ENCODE measurements around the gene SSBP3. TPM values are rescaled to one million over a fixed set of nuclear protein-coding genes. Genes with fewer than 3 reads are reported as not detected.

The SSBP3 gene
- total and polyA plus RNA-seq, 5 donors = 25.4 to 55.8 (median 32.5) TPM

DNA sequence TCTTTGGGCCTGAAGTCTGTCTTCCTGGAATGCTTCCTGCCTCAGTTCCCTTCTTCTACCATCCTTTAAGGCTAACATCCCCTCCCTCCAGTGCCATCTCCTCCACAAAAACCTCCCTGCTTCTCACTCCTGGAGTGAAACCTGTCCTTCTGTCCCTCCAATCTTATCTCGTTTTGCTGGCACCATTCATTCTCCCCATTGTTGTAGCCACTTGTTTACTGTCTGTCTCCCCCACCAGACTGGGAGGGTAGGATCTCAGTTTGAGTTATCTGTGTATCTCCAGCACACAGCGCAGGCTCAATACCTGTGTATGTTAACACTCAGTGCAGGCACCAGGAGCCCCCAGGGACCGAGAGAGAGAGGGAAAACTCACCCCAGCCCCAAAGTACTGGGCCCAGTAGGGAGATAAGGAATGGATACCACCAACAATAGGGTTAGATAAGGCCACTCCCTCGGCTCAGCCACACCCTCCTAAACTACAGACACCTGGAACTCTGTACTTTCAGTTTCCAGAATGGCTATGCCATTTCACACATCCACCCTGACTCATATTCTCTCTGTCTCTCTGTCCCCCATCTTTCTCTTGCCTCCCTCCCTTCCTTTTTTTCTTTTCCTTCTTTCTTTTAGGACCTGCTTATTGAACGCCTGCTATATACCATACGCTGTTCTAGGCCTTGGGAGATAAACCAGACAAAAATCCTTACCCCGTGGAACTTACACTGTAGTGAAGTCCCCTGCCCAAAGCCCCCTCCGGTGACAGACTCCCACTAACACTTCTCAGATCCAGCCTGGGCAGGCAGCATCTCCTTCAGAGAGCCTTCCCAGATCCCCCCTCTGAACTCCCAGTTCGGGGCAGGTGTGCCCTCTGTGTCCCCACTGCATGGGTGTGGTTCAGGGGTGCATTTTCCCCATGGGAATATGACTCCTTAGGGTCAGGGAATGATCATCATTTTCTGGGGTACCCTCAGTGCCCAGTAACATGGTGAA lies 3.3 kb upstream of the SSBP3 start:
- Histone ChIP-seq H3K4me1 (ENCODE audit: control insufficient read depth, insufficient read depth, low read length) (peaks cover 5% of the 10 kb centered on the region), H3K4me3 (ENCODE audit: low read length) (no peak overlapping the region), H3K27ac (ENCODE audit: low read length) (no peak overlapping the region), H3K9me3 (ENCODE audit: control insufficient read depth, low read length) (no peaks in the 10 kb centered on the region), H3K27me3 (ENCODE audit: control insufficient read depth, insufficient read depth) (no peaks in the 10 kb centered on the region)
- WGBS = 78% methylated on average over 9 of the region's 9 CpGs
- DNase-seq = no peak
- intact Hi-C loops (cut with DNase I) = loop anchor here (2.0 to 10.0 kb wide), 8 partner anchors 75 to 287 kb away; partner anchors contain the start of genes CYB5RL (in 2 of the 4) and MRPL37 (in 2 of the 4)
- ATAC-seq = no peak

DNA sequence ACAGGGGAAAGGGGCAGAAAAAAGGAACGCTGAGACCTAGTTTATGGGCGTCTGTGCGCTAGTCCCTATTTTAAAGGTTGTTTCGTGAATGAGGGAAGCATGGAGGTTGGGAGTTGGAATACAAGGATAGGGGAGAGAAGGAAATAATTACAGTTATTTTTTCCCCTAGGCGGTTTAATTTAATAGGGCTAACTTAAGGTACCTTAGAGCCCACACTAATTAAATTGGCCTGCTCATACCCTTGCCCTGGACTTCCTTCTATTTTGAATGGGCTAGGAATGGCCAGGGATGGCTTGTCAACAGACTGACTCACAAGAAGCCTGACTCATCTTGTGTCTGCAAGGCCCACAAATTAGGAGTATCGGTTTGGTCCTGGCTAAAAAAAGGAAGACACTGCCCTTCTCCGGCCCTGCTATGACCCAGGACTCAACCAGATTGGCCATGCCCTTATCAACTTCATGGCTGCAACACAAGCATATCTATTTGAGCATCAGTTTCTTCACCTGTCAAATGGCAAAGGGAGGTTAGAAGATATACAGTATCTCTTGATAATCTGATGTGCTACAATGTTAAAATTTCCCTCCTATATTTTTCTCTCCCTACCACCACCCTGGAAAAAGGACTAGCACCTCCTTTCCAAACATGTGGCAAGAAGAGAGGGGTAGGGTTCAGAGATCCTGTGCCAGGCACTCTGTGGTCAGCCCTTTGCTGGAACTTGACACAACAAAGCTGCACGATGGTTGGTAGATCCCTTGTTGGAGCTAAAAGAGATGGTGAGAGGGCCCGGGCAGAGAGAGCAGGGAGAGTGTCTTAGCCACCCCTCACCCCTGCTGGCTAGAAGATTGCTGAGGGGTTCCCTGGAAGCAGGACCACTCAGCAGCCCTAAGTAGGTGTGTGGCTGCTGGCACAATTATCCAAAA lies 2.2 kb upstream of the SSBP3 start:
- intact Hi-C loops (cut with DNase I) = loop anchor here (2.0 to 10.0 kb wide), 8 partner anchors 74 to 286 kb away; partner anchors contain the start of genes CYB5RL (in 2 of the 4) and MRPL37 (in 2 of the 4)
- 63% methylated on average over 9 of the region's 9 CpGs for WGBS
- ATAC-seq (no peak), DNase-seq (no peak)
- Histone ChIP-seq H3K27me3 (ENCODE audit: control insufficient read depth, insufficient read depth) (no peaks in the 10 kb centered on the region), H3K4me3 (ENCODE audit: low read length) (peak overlapping the region; percentile 11), H3K27ac (ENCODE audit: low read length) (peak overlapping the region; percentile 97), H3K4me1 (ENCODE audit: control insufficient read depth, insufficient read depth, low read length) (peaks cover 8% of the 10 kb centered on the region), H3K9me3 (ENCODE audit: control insufficient read depth, low read length) (no peaks in the 10 kb centered on the region)

DNA sequence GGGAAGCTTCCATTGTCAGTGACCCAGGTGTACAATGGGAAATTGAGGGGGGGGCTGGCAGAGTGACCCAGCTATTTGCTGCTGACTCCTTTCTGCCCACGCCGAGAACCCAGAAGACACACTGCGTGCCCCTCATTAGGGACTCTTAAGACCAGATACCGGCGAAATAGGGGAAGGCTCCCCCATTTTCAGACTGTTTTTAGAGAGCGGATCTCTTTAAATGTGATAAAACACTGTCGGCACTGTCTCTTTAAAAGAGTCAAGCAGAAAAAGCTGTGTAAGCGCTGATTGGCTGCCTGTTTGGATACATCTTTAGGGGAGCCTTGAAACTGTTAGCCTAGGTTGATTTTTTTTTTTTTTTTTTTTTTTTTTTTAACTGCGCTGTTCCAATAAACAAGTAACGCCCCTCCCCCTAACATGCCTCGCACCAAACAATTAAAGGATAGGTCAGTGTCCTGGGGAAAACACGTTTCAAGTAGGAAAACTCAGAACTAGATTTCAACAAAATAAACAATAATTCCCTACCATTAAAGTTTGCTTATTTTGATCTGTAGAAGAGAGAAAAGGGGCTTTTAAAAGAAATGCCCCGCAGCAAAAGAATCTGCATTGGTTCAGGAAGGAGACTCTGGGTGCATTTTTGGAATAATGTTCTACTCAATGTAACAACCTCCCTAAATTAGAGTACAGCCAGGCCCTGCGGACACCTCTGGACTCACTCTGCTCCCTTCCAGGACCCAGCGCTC lies 1.4 kb upstream of the SSBP3 start:
- Histone ChIP-seq H3K27ac (ENCODE audit: low read length) (peak overlapping the region; percentile 97), H3K9me3 (ENCODE audit: control insufficient read depth, low read length) (no peaks in the 10 kb centered on the region), H3K4me1 (ENCODE audit: control insufficient read depth, insufficient read depth, low read length) (peaks cover 8% of the 10 kb centered on the region), H3K4me3 (ENCODE audit: low read length) (peak overlapping the region; percentile 88), H3K27me3 (ENCODE audit: control insufficient read depth, insufficient read depth) (no peaks in the 10 kb centered on the region)
- intact Hi-C loops (cut with DNase I) = loop anchor here (1.0 to 10.0 kb wide), 10 partner anchors 73 to 285 kb away; partner anchors contain the start of genes CYB5RL (in 2 of the 4) and MRPL37 (in 2 of the 4)
- WGBS = 8% methylated on average over 15 of the region's 15 CpGs
- ATAC-seq (peak; percentile 63 to 75), DNase-seq (peak; percentile 55 to 74 (median 68))

DNA sequence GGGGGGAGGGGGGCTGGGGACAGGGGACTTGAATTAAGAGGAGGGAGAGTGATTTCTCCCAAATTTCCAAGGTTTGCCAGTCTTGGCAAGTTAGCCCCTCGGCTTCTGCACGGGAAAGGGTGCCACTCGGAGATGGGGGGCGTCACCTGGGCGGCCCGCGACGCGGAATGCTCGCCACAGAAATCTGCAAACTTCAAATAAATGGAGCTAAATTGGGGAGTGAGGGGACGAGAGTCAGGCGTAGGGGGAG lies 885 bp upstream of the SSBP3 start:
- WGBS = under 1% methylated on average over 12 of the region's 12 CpGs
- H3K27ac ChIP-seq (ENCODE audit: low read length) = peak overlapping the region; percentile 94
- peaks cover 8% of the 10 kb centered on the region for H3K4me1 ChIP-seq (ENCODE audit: control insufficient read depth, insufficient read depth, low read length)
- peak in 2 of 3 donors; percentile 62 to 66 for DNase-seq
- no peaks in the 10 kb centered on the region for H3K9me3 ChIP-seq (ENCODE audit: control insufficient read depth, low read length)
- no peaks in the 10 kb centered on the region for H3K27me3 ChIP-seq (ENCODE audit: control insufficient read depth, insufficient read depth)
- intact Hi-C loops (cut with DNase I) = loop anchor here (1.0 to 10.0 kb wide), 10 partner anchors 72 to 285 kb away; partner anchors contain the start of genes CYB5RL (in 2 of the 4) and MRPL37 (in 2 of the 4)
- no peak for ATAC-seq
- peak overlapping the region; percentile 88 for H3K4me3 ChIP-seq (ENCODE audit: low read length)

DNA sequence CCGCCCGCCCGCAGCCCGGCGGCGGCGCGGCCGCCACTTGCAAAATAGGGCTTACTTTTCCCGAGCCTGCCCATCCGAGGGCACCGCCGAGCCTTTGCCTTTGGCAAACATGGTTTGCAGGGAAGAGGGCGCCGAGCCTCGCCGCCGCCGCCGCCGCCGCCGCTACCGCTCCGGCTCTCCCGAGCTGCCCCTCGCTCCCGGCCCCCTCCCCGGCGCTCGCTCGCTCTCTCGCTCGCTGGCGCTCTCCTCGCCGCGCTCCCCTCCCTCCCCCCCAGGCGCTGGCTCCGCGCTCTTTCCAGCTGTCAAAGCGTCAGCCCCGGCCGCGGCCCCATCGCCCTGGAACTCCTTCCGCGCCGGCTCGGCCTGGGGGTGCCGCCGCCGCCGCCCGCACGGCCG lies 298 bp downstream of the SSBP3 start:
- H3K4me1 ChIP-seq (ENCODE audit: control insufficient read depth, insufficient read depth, low read length) = peaks cover 8% of the 10 kb centered on the region
- no peak overlapping the region for H3K27ac ChIP-seq (ENCODE audit: low read length)
- peak overlapping the region; percentile 88 for H3K4me3 ChIP-seq (ENCODE audit: low read length)
- WGBS = under 1% methylated on average over 57 of the region's 57 CpGs
- H3K27me3 ChIP-seq (ENCODE audit: control insufficient read depth, insufficient read depth) = no peaks in the 10 kb centered on the region
- H3K9me3 ChIP-seq (ENCODE audit: control insufficient read depth, low read length) = no peaks in the 10 kb centered on the region
- no peak for DNase-seq
- no peak for ATAC-seq
- intact Hi-C loops (cut with DNase I) = loop anchor here (2.0 to 10.0 kb wide), 8 partner anchors 71 to 284 kb away; partner anchors contain the start of genes CYB5RL (in 2 of the 4) and MRPL37 (in 2 of the 4)

DNA sequence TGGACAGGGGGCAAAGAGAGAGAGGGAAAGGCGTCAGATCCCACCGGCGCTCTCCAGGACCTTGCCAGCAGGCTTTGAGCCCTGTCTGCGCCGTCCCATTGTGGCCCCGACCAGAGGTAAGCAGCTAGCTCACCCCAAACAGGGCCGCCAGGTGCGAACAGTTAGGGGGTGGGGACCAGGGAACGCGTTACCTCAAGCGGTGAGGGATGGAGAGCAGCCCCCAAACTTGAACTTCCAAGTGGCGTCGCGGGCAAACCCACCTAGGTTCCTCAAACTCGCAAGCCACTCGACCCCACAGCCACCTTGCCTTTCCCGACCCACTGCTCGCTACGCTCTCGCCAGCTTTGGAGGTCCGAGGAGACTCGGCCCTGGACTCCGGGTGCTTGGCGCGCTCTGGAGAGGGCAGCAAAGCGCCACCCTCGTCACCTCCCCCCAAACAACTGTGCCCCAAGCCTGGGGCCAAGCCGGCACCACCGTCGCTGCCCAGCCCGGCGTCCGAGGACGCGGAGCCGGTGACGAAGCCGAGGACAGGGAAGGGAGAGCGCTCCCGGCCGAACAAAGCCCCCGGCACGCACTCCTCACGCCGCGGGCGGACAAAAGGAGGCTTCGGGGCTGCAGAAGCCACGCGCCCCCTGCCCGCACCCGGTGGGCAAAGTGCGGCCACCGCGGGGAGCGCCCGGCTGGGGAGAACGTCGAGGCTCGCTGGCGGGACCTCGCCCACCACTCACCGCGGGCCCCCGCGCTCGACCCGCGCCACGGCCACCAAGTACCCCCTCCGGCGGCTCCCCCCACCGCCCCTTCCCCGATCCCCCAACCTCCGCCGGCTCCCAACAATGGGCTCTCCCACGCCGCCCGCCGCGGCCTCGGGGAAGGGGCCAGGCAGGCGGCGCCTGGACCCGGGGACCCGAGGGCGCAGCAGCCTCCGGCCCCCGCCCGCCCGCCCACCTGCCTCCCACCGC lies 976 bp downstream of the SSBP3 start:
- no peaks in the 10 kb centered on the region for H3K27me3 ChIP-seq (ENCODE audit: control insufficient read depth, insufficient read depth)
- H3K27ac ChIP-seq (ENCODE audit: low read length) = no peak overlapping the region
- H3K9me3 ChIP-seq (ENCODE audit: control insufficient read depth, low read length) = no peaks in the 10 kb centered on the region
- DNase-seq (peak; percentile 33 to 78 (median 74)), ATAC-seq (peak in 1 of 2 donors; percentile 7)
- WGBS = 3% methylated on average over 92 of the region's 92 CpGs
- intact Hi-C loops (cut with DNase I) = loop anchor here (5.0 to 10.0 kb wide), 8 partner anchors 70 to 283 kb away; partner anchors contain the start of genes CYB5RL (in 2 of the 4) and MRPL37 (in 2 of the 4)
- H3K4me3 ChIP-seq (ENCODE audit: low read length) = peak overlapping the region; percentile 88
- H3K4me1 ChIP-seq (ENCODE audit: control insufficient read depth, insufficient read depth, low read length) = peaks cover 11% of the 10 kb centered on the region

DNA sequence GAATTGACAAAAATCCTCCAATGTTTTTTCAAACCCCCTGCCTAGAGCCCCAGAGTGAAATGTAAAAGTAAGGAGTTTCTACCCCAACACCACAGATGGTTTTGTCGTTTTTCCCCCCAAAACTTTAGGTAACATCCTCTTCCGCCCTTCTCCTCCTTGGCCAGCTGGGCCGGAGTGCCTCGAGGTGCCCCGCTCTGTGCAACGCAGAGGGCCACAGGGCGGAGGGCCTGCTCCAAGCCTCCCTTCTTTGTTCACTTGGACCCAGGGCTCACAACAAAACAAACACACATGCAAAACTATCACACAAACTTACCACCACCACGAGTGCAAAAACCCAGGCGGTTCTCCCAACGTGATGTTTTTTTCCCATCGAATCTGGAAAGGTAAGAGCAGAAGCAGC lies 1.9 kb downstream of the SSBP3 start:
- intact Hi-C loops (cut with DNase I) = loop anchor here (5.0 to 10.0 kb wide), 6 partner anchors 69 to 279 kb away; partner anchors contain the start of genes CYB5RL (in 2 of the 4) and MRPL37 (in 2 of the 4)
- Histone ChIP-seq H3K9me3 (ENCODE audit: control insufficient read depth, low read length) (no peaks in the 10 kb centered on the region), H3K4me1 (ENCODE audit: control insufficient read depth, insufficient read depth, low read length) (peaks cover 11% of the 10 kb centered on the region), H3K4me3 (ENCODE audit: low read length) (no peak overlapping the region), H3K27ac (ENCODE audit: low read length) (no peak overlapping the region), H3K27me3 (ENCODE audit: control insufficient read depth, insufficient read depth) (no peaks in the 10 kb centered on the region)
- DNase-seq (no peak), ATAC-seq (no peak)
- 74% methylated on average over 11 of the region's 11 CpGs for WGBS

DNA sequence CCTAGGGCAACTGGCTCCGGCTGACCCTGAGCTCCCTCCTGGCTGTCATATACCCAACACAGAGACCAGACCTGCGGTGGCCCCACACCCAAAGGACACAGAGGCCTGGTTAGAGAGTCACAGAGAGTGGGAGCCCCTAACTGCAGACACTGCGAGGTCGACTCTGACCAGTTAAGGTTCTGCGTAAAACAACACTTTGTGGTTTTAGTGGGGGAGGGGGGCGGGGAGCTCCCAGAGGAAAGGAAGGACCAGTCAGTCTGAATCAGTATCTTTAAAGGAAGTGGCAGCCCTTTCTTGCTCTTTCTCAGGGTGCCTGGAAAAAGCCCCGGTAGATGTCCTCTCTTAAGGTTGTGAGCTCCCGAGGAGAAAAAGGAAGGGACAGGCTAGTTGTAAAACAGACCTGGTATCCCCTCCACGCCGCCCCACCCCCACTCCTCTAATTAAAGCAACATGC lies 2.4 kb downstream of the SSBP3 start:
- intact Hi-C loops (cut with DNase I) = loop anchor here (5.0 to 10.0 kb wide), 6 partner anchors 69 to 279 kb away; partner anchors contain the start of genes CYB5RL (in 2 of the 4) and MRPL37 (in 2 of the 4)
- no peak overlapping the region for H3K27ac ChIP-seq (ENCODE audit: low read length)
- H3K9me3 ChIP-seq (ENCODE audit: control insufficient read depth, low read length) = no peaks in the 10 kb centered on the region
- no peak overlapping the region for H3K4me3 ChIP-seq (ENCODE audit: low read length)
- 52% methylated on average over 10 of the region's 10 CpGs for WGBS
- DNase-seq (no peak), ATAC-seq (no peak)
- no peaks in the 10 kb centered on the region for H3K27me3 ChIP-seq (ENCODE audit: control insufficient read depth, insufficient read depth)
- H3K4me1 ChIP-seq (ENCODE audit: control insufficient read depth, insufficient read depth, low read length) = peaks cover 11% of the 10 kb centered on the region

DNA sequence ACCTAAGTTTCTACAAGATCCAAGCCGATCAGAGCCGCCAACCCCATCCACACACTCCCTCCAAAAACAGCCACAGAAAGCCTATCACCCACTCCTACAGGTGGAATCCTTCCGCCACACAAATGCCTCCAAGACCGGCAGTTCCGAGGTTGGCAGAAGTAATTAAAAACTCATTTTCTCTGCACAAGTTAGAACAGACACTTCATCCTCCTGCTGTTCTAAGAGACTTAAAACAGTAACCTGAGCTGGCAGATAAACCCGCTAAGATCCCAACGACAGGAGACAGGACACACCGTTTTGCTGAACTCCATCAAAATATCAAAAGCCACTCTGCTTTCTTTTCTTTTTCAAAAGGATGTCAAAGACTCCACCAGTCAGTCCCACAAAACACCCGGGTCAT lies 2.8 kb downstream of the SSBP3 start:
- WGBS = 75% methylated on average over 9 of the region's 9 CpGs
- H3K4me1 ChIP-seq (ENCODE audit: control insufficient read depth, insufficient read depth, low read length) = peaks cover 11% of the 10 kb centered on the region
- no peak overlapping the region for H3K27ac ChIP-seq (ENCODE audit: low read length)
- ATAC-seq (no peak), DNase-seq (no peak)
- no peaks in the 10 kb centered on the region for H3K9me3 ChIP-seq (ENCODE audit: control insufficient read depth, low read length)
- no peaks in the 10 kb centered on the region for H3K27me3 ChIP-seq (ENCODE audit: control insufficient read depth, insufficient read depth)
- H3K4me3 ChIP-seq (ENCODE audit: low read length) = no peak overlapping the region
- intact Hi-C loops (cut with DNase I) = loop anchor here (5.0 to 10.0 kb wide), 6 partner anchors 69 to 279 kb away; partner anchors contain the start of genes CYB5RL (in 2 of the 4) and MRPL37 (in 2 of the 4)
